ENCODE results near the gene SEC22A. TPM values are rescaled to one million over a fixed set of nuclear protein-coding genes. Genes with fewer than 3 reads are reported as not detected.

The SEC22A gene
- polyA plus RNA-seq, 1 experiment = 16.8 TPM

GRCh38 chr3:123180791-123181190 is 21.0 kb upstream of the SEC22A start:
- TF ChIP-seq CTCF (IDR thresholded peaks at IDR 0.05; ENCODE audit: insufficient read depth, low read depth, low read length) = no peak
- Histone ChIP-seq H3K36me3 (ENCODE audit: control insufficient read depth, insufficient read depth, low read length) (no peaks in the 10 kb centered on the region), H3K27me3 (ENCODE audit: control insufficient read depth, insufficient read depth, low read length) (no peaks in the 10 kb centered on the region), H3K4me3 (ENCODE audit: low read depth, low read length) (no peak overlapping the region)
- DNase-seq (ENCODE audit: low read depth) = no peak
- CTCF ChIA-PET = no interaction called here
- POLR2A ChIA-PET = no interaction called here

- no peaks in the 10 kb centered on the region for H3K36me3 ChIP-seq (ENCODE audit: control insufficient read depth, insufficient read depth, low read length)
- no peak for TF ChIP-seq CTCF (IDR thresholded peaks at IDR 0.05; ENCODE audit: insufficient read depth, low read depth, low read length)
- no peak for DNase-seq (ENCODE audit: low read depth)
- ChIA-PET CTCF (no interaction called here), POLR2A (no interaction called here)
- H3K4me3 ChIP-seq (ENCODE audit: low read depth, low read length) = no peak overlapping the region
- H3K27me3 ChIP-seq (ENCODE audit: control insufficient read depth, insufficient read depth, low read length) = no peaks in the 10 kb centered on the region
Observed at GRCh38 chr3:123186695-123187094, 15.0 kb upstream of the SEC22A start.

- H3K27me3 ChIP-seq (ENCODE audit: control insufficient read depth, insufficient read depth, low read length) = no peaks in the 10 kb centered on the region
- no peaks in the 10 kb centered on the region for H3K36me3 ChIP-seq (ENCODE audit: control insufficient read depth, insufficient read depth, low read length)
- H3K4me3 ChIP-seq (ENCODE audit: low read depth, low read length) = no peak overlapping the region
- no peak for TF ChIP-seq CTCF (IDR thresholded peaks at IDR 0.05; ENCODE audit: insufficient read depth, low read depth, low read length)
- ChIA-PET CTCF (interaction anchor here (1.2 kb wide), 1 partner anchor 14 kb away, joined by 3 read pairs; no protein-coding TSS in a partner anchor), POLR2A (no interaction called here)
- no peak for DNase-seq (ENCODE audit: low read depth)
Observed at GRCh38 chr3:123188058-123188457, 13.7 kb upstream of the SEC22A start.

GRCh38 chr3:123193448-123194101 is 8.2 kb upstream of the SEC22A start:
- no peaks in the 10 kb centered on the region for H3K36me3 ChIP-seq (ENCODE audit: control insufficient read depth, insufficient read depth, low read length)
- POLR2A ChIA-PET = no interaction called here
- H3K4me3 ChIP-seq (ENCODE audit: low read depth, low read length) = no peak overlapping the region
- TF ChIP-seq CTCF (IDR thresholded peaks at IDR 0.05; ENCODE audit: insufficient read depth, low read depth, low read length) = no peak
- DNase-seq (ENCODE audit: low read depth) = no peak
- no peaks in the 10 kb centered on the region for H3K27me3 ChIP-seq (ENCODE audit: control insufficient read depth, insufficient read depth, low read length)
- CTCF ChIA-PET = interaction anchor here (1.5 kb wide), 1 partner anchor 152 kb away, joined by 3 read pairs; no protein-coding TSS in a partner anchor

GRCh38 chr3:123194552-123194951 is 7.2 kb upstream of the SEC22A start:
- DNase-seq (ENCODE audit: low read depth) = no peak
- ChIA-PET POLR2A (no interaction called here), CTCF (interaction anchor here (1.5 kb wide), 1 partner anchor 153 kb away, joined by 3 read pairs; no protein-coding TSS in a partner anchor)
- TF ChIP-seq CTCF (IDR thresholded peaks at IDR 0.05; ENCODE audit: insufficient read depth, low read depth, low read length) = peak; percentile 61
- Histone ChIP-seq H3K4me3 (ENCODE audit: low read depth, low read length) (no peak overlapping the region), H3K36me3 (ENCODE audit: control insufficient read depth, insufficient read depth, low read length) (no peaks in the 10 kb centered on the region), H3K27me3 (ENCODE audit: control insufficient read depth, insufficient read depth, low read length) (no peaks in the 10 kb centered on the region)

Measured in BJ (cell line).